ENCODE results near the gene MON2. TPM values are rescaled to one million over a fixed set of nuclear protein-coding genes. Genes with fewer than 3 reads are reported as not detected.

The MON2 gene
- total and polyA plus RNA-seq, 2 experiments from 2014 or later = 20.5 to 39.9 TPM

DNA sequence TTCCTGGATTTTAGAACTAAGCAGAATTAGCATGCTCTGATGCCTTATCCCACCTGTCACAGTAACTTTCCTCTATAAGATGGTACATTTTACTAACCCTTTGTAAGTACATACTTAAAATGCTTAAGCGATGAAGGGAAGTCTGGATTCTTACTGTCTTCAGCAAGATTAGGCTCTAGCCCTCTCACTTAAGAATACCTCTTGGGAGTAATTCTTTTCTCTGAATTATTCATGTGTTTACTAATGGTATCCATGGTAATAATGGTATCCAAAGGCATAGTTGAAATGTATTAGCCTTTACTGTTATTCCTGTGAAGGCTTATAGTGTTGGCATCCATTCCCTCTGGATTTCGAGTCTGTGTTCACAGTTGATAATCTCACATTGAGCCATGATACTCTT, 176.9 kb downstream of the MON2 start:
- Histone ChIP-seq H3K4me1 (ENCODE audit: low read depth) (peaks cover 4% of the 10 kb centered on the region), H3K27me3 (no peaks in the 10 kb centered on the region), H3K27ac (no peak overlapping the region), H3K36me3 (no peaks in the 10 kb centered on the region), H3K9me3 (ENCODE audit: low read depth) (no peaks in the 10 kb centered on the region), H3K4me3 (no peak overlapping the region)
- DNase-seq (ENCODE audit: low read depth in 1 of 2, low spot score in 1 of 2) = no peak
- TF ChIP-seq, protein P1, sequence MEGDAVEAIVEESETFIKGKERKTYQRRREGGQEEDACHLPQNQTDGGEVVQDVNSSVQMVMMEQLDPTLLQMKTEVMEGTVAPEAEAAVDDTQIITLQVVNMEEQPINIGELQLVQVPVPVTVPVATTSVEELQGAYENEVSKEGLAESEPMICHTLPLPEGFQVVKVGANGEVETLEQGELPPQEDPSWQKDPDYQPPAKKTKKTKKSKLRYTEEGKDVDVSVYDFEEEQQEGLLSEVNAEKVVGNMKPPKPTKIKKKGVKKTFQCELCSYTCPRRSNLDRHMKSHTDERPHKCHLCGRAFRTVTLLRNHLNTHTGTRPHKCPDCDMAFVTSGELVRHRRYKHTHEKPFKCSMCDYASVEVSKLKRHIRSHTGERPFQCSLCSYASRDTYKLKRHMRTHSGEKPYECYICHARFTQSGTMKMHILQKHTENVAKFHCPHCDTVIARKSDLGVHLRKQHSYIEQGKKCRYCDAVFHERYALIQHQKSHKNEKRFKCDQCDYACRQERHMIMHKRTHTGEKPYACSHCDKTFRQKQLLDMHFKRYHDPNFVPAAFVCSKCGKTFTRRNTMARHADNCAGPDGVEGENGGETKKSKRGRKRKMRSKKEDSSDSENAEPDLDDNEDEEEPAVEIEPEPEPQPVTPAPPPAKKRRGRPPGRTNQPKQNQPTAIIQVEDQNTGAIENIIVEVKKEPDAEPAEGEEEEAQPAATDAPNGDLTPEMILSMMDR (IDR thresholded peaks at IDR 0.05; ENCODE audit: low read depth, low read length) = no peak

DNA sequence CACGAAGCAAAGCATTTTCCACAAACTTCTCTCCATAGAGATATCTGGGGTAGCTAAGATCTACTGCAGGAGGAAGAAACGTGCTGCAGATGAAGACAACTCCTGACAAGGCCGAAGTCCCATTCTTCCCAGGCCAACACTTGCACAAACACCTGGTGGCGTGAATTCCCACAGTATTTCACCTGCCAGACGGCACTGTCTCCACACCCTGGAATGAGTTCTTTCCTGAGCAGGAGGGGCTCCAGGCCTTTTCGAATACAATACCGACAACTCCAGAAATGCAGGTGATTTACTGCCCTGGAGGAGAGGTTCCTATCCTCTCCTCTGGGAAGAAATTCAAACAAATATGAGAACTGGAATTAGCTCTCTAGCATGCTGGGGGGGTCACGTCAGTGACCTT, 179.9 kb downstream of the MON2 start:
- H3K9me3 ChIP-seq (ENCODE audit: low read depth) = no peaks in the 10 kb centered on the region
- no peaks in the 10 kb centered on the region for H3K27me3 ChIP-seq
- no peak for DNase-seq (ENCODE audit: low read depth in 1 of 2, low spot score in 1 of 2)
- H3K36me3 ChIP-seq = no peaks in the 10 kb centered on the region
- TF ChIP-seq, protein P1 (IDR thresholded peaks at IDR 0.05; ENCODE audit: low read depth, low read length) = no peak
- H3K27ac ChIP-seq = no peak overlapping the region
- no peak overlapping the region for H3K4me3 ChIP-seq
- peaks cover 11% of the 10 kb centered on the region for H3K4me1 ChIP-seq (ENCODE audit: low read depth)

DNA sequence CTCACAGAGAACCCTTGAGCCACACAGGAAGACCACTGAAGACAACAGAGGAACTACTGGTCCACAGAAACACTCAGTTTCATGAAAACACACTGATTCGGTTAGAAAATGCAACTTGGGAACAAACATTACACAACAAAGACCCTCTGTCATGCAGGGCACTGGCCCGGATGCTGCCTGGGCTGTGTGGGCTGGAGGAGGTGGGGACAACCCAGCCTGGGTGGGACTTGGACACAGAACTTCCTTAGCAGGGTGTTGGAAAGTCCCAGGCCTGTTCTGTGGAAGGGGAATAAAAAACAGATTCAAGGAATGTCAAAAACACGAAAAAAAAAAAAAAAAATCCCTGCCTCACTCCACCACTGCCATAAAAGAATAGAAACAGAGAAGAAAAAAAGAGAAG, 181.0 kb downstream of the MON2 start:
- H3K4me1 ChIP-seq (ENCODE audit: low read depth) = peaks cover 20% of the 10 kb centered on the region
- H3K27me3 ChIP-seq = no peaks in the 10 kb centered on the region
- TF ChIP-seq, protein P1 (IDR thresholded peaks at IDR 0.05; ENCODE audit: low read depth, low read length) = no peak
- no peaks in the 10 kb centered on the region for H3K9me3 ChIP-seq (ENCODE audit: low read depth)
- H3K27ac ChIP-seq = no peak overlapping the region
- no peak overlapping the region for H3K4me3 ChIP-seq
- peak in 1 of 2 donors; percentile 76 for DNase-seq (ENCODE audit: low read depth in 1 of 2, low spot score in 1 of 2)
- no peaks in the 10 kb centered on the region for H3K36me3 ChIP-seq

DNA sequence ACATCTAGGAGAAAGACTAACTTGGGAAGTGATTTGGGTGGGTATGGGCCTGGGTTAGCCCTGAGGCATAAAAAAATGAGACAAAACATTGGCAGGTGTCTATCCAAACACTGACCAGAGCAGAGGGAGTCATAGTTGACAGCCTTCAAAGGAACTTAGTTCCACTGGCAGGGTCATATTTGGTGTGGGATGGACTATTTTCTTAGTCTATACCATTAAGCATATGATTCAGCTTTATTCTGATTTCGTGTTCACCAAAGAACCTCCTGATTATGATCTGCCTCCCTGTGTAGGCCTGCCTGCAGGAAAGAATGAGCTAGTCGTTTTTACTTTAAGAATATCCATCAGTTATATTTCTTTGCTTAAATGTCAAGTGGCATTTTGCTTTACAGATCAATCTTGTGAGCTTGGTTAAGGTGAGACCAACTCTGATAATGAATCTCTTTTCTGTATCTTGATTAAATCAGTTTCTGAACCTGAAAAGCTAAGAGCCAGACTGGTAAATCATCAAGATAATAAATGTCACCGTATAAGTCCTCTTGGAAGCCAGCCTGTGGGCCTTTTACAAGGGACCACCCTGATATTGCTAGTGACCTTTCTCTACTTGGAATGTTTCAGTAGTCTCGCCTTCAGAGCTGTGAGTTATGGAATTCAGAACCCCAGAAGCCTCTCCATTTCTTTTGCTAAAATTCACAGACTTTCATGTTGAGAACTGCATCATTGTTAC, 182.9 kb downstream of the MON2 start:
- Histone ChIP-seq H3K36me3 (no peaks in the 10 kb centered on the region), H3K27ac (no peak overlapping the region), H3K4me1 (ENCODE audit: low read depth) (peaks cover 26% of the 10 kb centered on the region), H3K9me3 (ENCODE audit: low read depth) (no peaks in the 10 kb centered on the region), H3K27me3 (no peaks in the 10 kb centered on the region), H3K4me3 (no peak overlapping the region)
- TF ChIP-seq, protein P1 (IDR thresholded peaks at IDR 0.05; ENCODE audit: low read depth, low read length) = no peak
- no peak for DNase-seq (ENCODE audit: low read depth in 1 of 2, low spot score in 1 of 2)

Other genes starting within 250 kb of the MON2 start
- 26.4 and 51.0 TPM in 2 replicates for gene USP15, start 206.4 kb upstream of the MON2 start, total RNA-seq
- gene USP15, start 206.4 kb upstream of the MON2 start, polyA plus RNA-seq = 39.9 and 47.8 TPM in 2 replicates